ENCODE measurements around the gene ASPRV1.

DNA sequence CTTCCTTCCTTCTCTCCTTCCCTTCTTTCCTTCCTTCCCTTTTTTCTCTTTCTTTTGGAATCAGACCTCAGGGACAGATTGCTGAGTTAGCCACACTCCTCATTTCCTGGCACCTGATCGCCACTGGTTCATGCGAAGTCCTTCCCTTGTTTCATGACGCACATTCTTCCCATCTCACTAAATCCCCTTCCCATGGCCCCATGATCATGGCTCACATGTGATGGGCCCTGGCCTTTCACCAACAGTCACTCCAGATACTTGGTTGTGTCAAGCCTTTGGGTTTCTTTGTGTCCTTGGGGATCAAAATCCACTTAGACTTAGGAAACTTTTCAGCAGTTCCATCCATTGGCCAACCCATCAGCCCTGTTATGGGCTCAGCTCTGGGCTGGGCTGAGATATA is 23.8 kb upstream of the ASPRV1 start:
- TF ChIP-seq CTCF (IDR thresholded peaks at IDR 0.05) (no peak), POLR2A (IDR thresholded peaks at IDR 0.05) (no peak)
